ENCODE data around the gene MIF4GD.
A peak's percentile ranks its signal among the peaks of the same experiment; 100 is the strongest.

The MIF4GD gene

GRCh38 chr17:75252039-75252816 is 18.8 kb downstream of the MIF4GD start:
- TF ChIP-seq CTCF (IDR thresholded peaks at IDR 0.05), result no peak
- no peak overlapping the region for H3K9ac ChIP-seq
- H3K4me2 ChIP-seq (ENCODE audit: low read length), result no peak overlapping the region
- H3K4me1 ChIP-seq, result no peaks in the 10 kb centered on the region
- H3K36me3 ChIP-seq (ENCODE audit: control insufficient read depth, insufficient read depth, low read length), result no peaks in the 10 kb centered on the region
- peaks cover 33% of the 10 kb centered on the region for H3K79me2 ChIP-seq
- no peak overlapping the region for H3K4me3 ChIP-seq (ENCODE audit: low read depth, low read length)
- no peaks in the 10 kb centered on the region for H3K9me3 ChIP-seq (ENCODE audit: control insufficient read depth, low read length)
- H3K27me3 ChIP-seq (ENCODE audit: control insufficient read depth, insufficient read depth, low read length), result no peaks in the 10 kb centered on the region
- no peak overlapping the region for H2AFZ ChIP-seq
- no peak overlapping the region for H3K27ac ChIP-seq

- Histone ChIP-seq H3K79me2 (peaks cover 30% of the 10 kb centered on the region), H3K27ac (peak overlapping the region; percentile 11), H2AFZ (no peak overlapping the region), H3K9ac (no peak overlapping the region), H3K27me3 (ENCODE audit: control insufficient read depth, insufficient read depth, low read length) (no peaks in the 10 kb centered on the region), H3K4me3 (ENCODE audit: low read depth, low read length) (no peak overlapping the region), H3K9me3 (ENCODE audit: control insufficient read depth, low read length) (no peaks in the 10 kb centered on the region), H3K36me3 (ENCODE audit: control insufficient read depth, insufficient read depth, low read length) (no peaks in the 10 kb centered on the region), H3K4me2 (ENCODE audit: low read length) (no peak overlapping the region), H3K4me1 (no peaks in the 10 kb centered on the region)
- TF ChIP-seq CTCF (IDR thresholded peaks at IDR 0.05), result no peak
Measured at GRCh38 chr17:75250009-75250471, 21.0 kb downstream of the MIF4GD start.

- no peak overlapping the region for H3K9ac ChIP-seq
- H3K79me2 ChIP-seq, result peaks cover 26% of the 10 kb centered on the region
- no peaks in the 10 kb centered on the region for H3K9me3 ChIP-seq (ENCODE audit: control insufficient read depth, low read length)
- TF ChIP-seq CTCF (IDR thresholded peaks at IDR 0.05), result no peak
- H3K27me3 ChIP-seq (ENCODE audit: control insufficient read depth, insufficient read depth, low read length), result no peaks in the 10 kb centered on the region
- no peaks in the 10 kb centered on the region for H3K4me1 ChIP-seq
- no peak overlapping the region for H2AFZ ChIP-seq
- H3K4me2 ChIP-seq (ENCODE audit: low read length), result no peak overlapping the region
- no peaks in the 10 kb centered on the region for H3K36me3 ChIP-seq (ENCODE audit: control insufficient read depth, insufficient read depth, low read length)
- H3K4me3 ChIP-seq (ENCODE audit: low read depth, low read length), result no peak overlapping the region
- H3K27ac ChIP-seq, result no peak overlapping the region
Measured at GRCh38 chr17:75249564-75249963, 21.5 kb downstream of the MIF4GD start.

- H2AFZ ChIP-seq, result no peak overlapping the region
- H3K9ac ChIP-seq, result no peak overlapping the region
- no peak for TF ChIP-seq CTCF (IDR thresholded peaks at IDR 0.05)
- no peak overlapping the region for H3K27ac ChIP-seq
- H3K79me2 ChIP-seq, result peaks cover 10% of the 10 kb centered on the region
- H3K4me2 ChIP-seq (ENCODE audit: low read length), result no peak overlapping the region
- H3K4me3 ChIP-seq (ENCODE audit: low read depth, low read length), result no peak overlapping the region
- no peaks in the 10 kb centered on the region for H3K27me3 ChIP-seq (ENCODE audit: control insufficient read depth, insufficient read depth, low read length)
- no peaks in the 10 kb centered on the region for H3K36me3 ChIP-seq (ENCODE audit: control insufficient read depth, insufficient read depth, low read length)
- no peaks in the 10 kb centered on the region for H3K4me1 ChIP-seq
- no peaks in the 10 kb centered on the region for H3K9me3 ChIP-seq (ENCODE audit: control insufficient read depth, low read length)
Measured at GRCh38 chr17:75246404-75246803, 24.6 kb downstream of the MIF4GD start.

- H3K36me3 ChIP-seq (ENCODE audit: control insufficient read depth, insufficient read depth, low read length), result no peaks in the 10 kb centered on the region
- H3K4me1 ChIP-seq, result no peaks in the 10 kb centered on the region
- H3K4me2 ChIP-seq (ENCODE audit: low read length), result no peak overlapping the region
- TF ChIP-seq CTCF (IDR thresholded peaks at IDR 0.05), result no peak
- H3K27ac ChIP-seq, result no peak overlapping the region
- H2AFZ ChIP-seq, result no peak overlapping the region
- H3K79me2 ChIP-seq, result peaks cover 2% of the 10 kb centered on the region
- no peak overlapping the region for H3K4me3 ChIP-seq (ENCODE audit: low read depth, low read length)
- no peaks in the 10 kb centered on the region for H3K27me3 ChIP-seq (ENCODE audit: control insufficient read depth, insufficient read depth, low read length)
- H3K9me3 ChIP-seq (ENCODE audit: control insufficient read depth, low read length), result no peaks in the 10 kb centered on the region
- H3K9ac ChIP-seq, result no peak overlapping the region
Measured at GRCh38 chr17:75245011-75245410, 26.0 kb downstream of the MIF4GD start.

Measured in parathyroid adenoma (tissue), 2 donors.